Upper lobe of left lung (tissue), 6 donors: ENCODE results near the gene AMDHD2. TPM values are rescaled to one million over a fixed set of nuclear protein-coding genes. Genes with fewer than 3 reads are reported as not detected.
"Not testable (repeated sequence)": the region's sequence is repeated elsewhere in the genome, so short reads cannot be mapped to it uniquely, and the experiment has no call there.

Experiments used
- ATAC-seq, 2 donors: fragments of 200-7000 bp; cut with Tn5 transposase; one replicate each; pipeline ENCODE4 v1.9.1; 2022; ENCODE audit warnings: mild to moderate bottlenecking in 2 of 2, moderate library complexity in 2 of 2; ENCODE audit not compliant: low FRiP score in 2 of 2
- DNase-seq, 2 donors: peaks; one replicate each; pipeline ENCODE4 v3.0.0-alpha.2; 2019 to 2020
- H3K27ac ChIP-seq, 4 donors: fragments of 200-600 bp; sonication (generic); one replicate each; pipeline ENCODE4 v1.5.1; 2016 to 2019
- H3K27me3 ChIP-seq, 4 donors: fragments of 200-600 bp; sonication (generic); one replicate each; pipeline ENCODE4 v1.5.1; 2017 to 2019
- H3K36me3 ChIP-seq, 4 donors: fragments of 200-600 bp; sonication (generic); one replicate each; pipeline ENCODE4 v1.5.1; 2016 to 2019
- H3K4me1 ChIP-seq, 4 donors: fragments of 200-600 bp; sonication (generic); one replicate each; pipeline ENCODE4 v1.5.1; 2018 to 2019
- H3K4me3 ChIP-seq, 4 donors: fragments of 200-600 bp; sonication (generic); one replicate each; pipeline ENCODE4 v1.5.1; 2017 to 2019; ENCODE audit warnings: mild to moderate bottlenecking in 2 of 4, moderate library complexity in 1 of 4
- H3K9me3 ChIP-seq, 4 donors: fragments of 200-600 bp; sonication (generic); one replicate each; pipeline ENCODE4 v1.5.1; 2018 to 2019
- CTCF ChIP-seq, 6 experiments: fragments of 450-650 bp in 4 of 6; fragments of 200-600 bp in 2 of 6; sonication (generic) in 2 of 6; IDR thresholded peaks; one replicate each; pipeline ENCODE4 v1.5.1; 2016 to 2019; ENCODE audit warnings: antibody characterized with exemption in 6 of 6
- EP300 ChIP-seq, 4 donors: sonication (generic); formaldehyde crosslinking; IDR thresholded peaks; one replicate each; pipeline ENCODE4 v1.5.1; 2017; ENCODE audit warnings: antibody characterized with exemption in 4 of 4, control low read depth in 2 of 4
- POLR2A ChIP-seq, 4 donors: fragments of 450-650 bp; IDR thresholded peaks; one replicate each; pipeline ENCODE4 v1.5.1; 2016 to 2017; ENCODE audit warnings: antibody characterized with exemption in 4 of 4, mild to moderate bottlenecking in 2 of 4
- POLR2AphosphoS5 ChIP-seq, 2 donors: sonication (generic); formaldehyde crosslinking; IDR thresholded peaks; one replicate each; pipeline ENCODE4 v1.5.1; 2017; ENCODE audit warnings: antibody characterized with exemption in 2 of 2
- WGBS, 2 donors: methylation state at CpG; one replicate each; pipeline ENCODE4 v1.1.5; 2017 to 2018; 5-methylcytosine and 5-hydroxymethylcytosine counted together
- total RNA-seq, 6 donors: library from RNA; depleted of rRNA in 4 of 6; stranded (reverse); fragments of >200 nt in 4 of 6; gene quantifications; one replicate each; pipeline versions ENCODE4 v1.1.0 to v1.2.1, GENCODE V29; 2016 to 2021
- donor health status: DM: no; HTN: no; CAD: no; lungs with moderate emphysema.
- donor health status: DM: no; HTN: yes; CAD: no; lungs with severe emphysema.

Gene AMDHD2
- total RNA-seq, 6 donors from 2014 or later, result 33.0 to 126 (median 68.4) TPM

GRCh38 chr16:2531371-2531695 lies 11.2 kb downstream of the AMDHD2 start, which contains the start of gene CEMP1:
Gene CEMP1, minus strand, starts transcription at chr16:2531408. Its CDS starts 335 bp downstream, at chr16:2531073.
- DNase-seq, result no peak
- H3K27me3 ChIP-seq, result no peaks in the 10 kb centered on the region
- no peak for ATAC-seq
- no peaks in the 10 kb centered on the region for H3K9me3 ChIP-seq
- H3K36me3 ChIP-seq, result peaks cover 7 to 39% (median 30%) of the 10 kb centered on the region in 4 donors
- peak within 1 kb of the TSS; percentile 95 to 100 (median 98) for H3K27ac ChIP-seq
- 16 to 35% methylated on average over 8 to 11 of the region's 11 CpGs for WGBS, 2 donors
- peak within 1 kb of the TSS; percentile 70 to 84 (median 74) for H3K4me3 ChIP-seq
- H3K4me1 ChIP-seq, result peaks cover 12 to 47% (median 19%) of the 10 kb centered on the region in 4 donors
- TF ChIP-seq POLR2A (IDR thresholded peaks at IDR 0.05) (no peak), POLR2AphosphoS5 (IDR thresholded peaks at IDR 0.05) (no peak), CTCF (IDR thresholded peaks at IDR 0.05) (no peak)

- peak; percentile 99 for DNase-seq
- 0 to 1% methylated on average over 18 to 69 of the region's 84 CpGs for WGBS, 2 donors
- peaks cover 7 to 33% (median 28%) of the 10 kb centered on the region in 4 donors for H3K36me3 ChIP-seq
- no peaks in the 10 kb centered on the region for H3K27me3 ChIP-seq
- TF ChIP-seq EP300 (IDR thresholded peaks at IDR 0.05) (peak in 1 of 4 donors; percentile 46), CTCF (IDR thresholded peaks at IDR 0.05) (no peak), POLR2AphosphoS5 (IDR thresholded peaks at IDR 0.05) (peak; percentile 70 to 88), POLR2A (IDR thresholded peaks at IDR 0.05) (peak in 2 of 4 donors; percentile 41 to 79)
- H3K9me3 ChIP-seq, result no peaks in the 10 kb centered on the region
- H3K4me1 ChIP-seq, result peaks cover 18 to 48% (median 22%) of the 10 kb centered on the region in 4 donors
- peak overlapping the region; percentile 70 to 84 (median 74) for H3K4me3 ChIP-seq
- peak overlapping the region; percentile 95 to 100 (median 98) for H3K27ac ChIP-seq
- ATAC-seq, result peak; percentile 95 to 97
Measured at GRCh38 chr16:2531696-2532493, 11.7 kb downstream of the AMDHD2 start.

- H3K9me3 ChIP-seq, result no peaks in the 10 kb centered on the region
- peak overlapping the region; percentile 70 to 84 (median 74) for H3K4me3 ChIP-seq
- WGBS, 2 donors, result 0 to 2% methylated on average over 28 to 30 of the region's 37 CpGs
- DNase-seq, result peak; percentile 90 to 92
- no peaks in the 10 kb centered on the region for H3K27me3 ChIP-seq
- TF ChIP-seq POLR2A (IDR thresholded peaks at IDR 0.05) (peak in 1 of 4 donors; percentile 71), POLR2AphosphoS5 (IDR thresholded peaks at IDR 0.05) (peak; percentile 24 to 68), EP300 (IDR thresholded peaks at IDR 0.05) (no peak), CTCF (IDR thresholded peaks at IDR 0.05) (peak in 2 of 6 experiments; percentile 9 to 10)
- peak overlapping the region; percentile 95 to 100 (median 98) for H3K27ac ChIP-seq
- ATAC-seq, result peak; percentile 9 to 77
- H3K4me1 ChIP-seq, result peaks cover 21 to 46% (median 24%) of the 10 kb centered on the region in 4 donors
- H3K36me3 ChIP-seq, result peaks cover 7 to 27% (median 23%) of the 10 kb centered on the region in 4 donors
Measured at GRCh38 chr16:2532494-2533141, 12.4 kb downstream of the AMDHD2 start.

GRCh38 chr16:2533142-2533755 lies 13.1 kb downstream of the AMDHD2 start:
- DNase-seq, H3K9me3 ChIP-seq, H3K27me3 ChIP-seq, ATAC-seq: not testable (repeated sequence)
- peak overlapping the region; percentile 70 to 84 (median 74) for H3K4me3 ChIP-seq
- peaks cover 21 to 45% (median 24%) of the 10 kb centered on the region in 4 donors for H3K4me1 ChIP-seq
- peaks cover 7 to 20% (median 16%) of the 10 kb centered on the region in 4 donors for H3K36me3 ChIP-seq
- 29 to 44% methylated on average over 15 to 16 of the region's 16 CpGs for WGBS, 2 donors
- peak overlapping the region; percentile 95 to 100 (median 98) for H3K27ac ChIP-seq

GRCh38 chr16:2533912-2534311 lies 13.7 kb downstream of the AMDHD2 start:
- ATAC-seq, result no peak
- peak in 1 of 2 donors; percentile 24 for DNase-seq
- WGBS, 2 donors, result 86 to 87% methylated on average over 11 of the region's 11 CpGs
- no peaks in the 10 kb centered on the region for H3K27me3 ChIP-seq
- H3K4me3 ChIP-seq, result no peak overlapping the region
- H3K27ac ChIP-seq, result peak overlapping the region in 1 of 4 donors; percentile 4
- peaks cover 23 to 50% (median 26%) of the 10 kb centered on the region in 4 donors for H3K4me1 ChIP-seq
- TF ChIP-seq EP300 (IDR thresholded peaks at IDR 0.05), result no peak
- H3K36me3 ChIP-seq, result peaks cover 5 to 14% (median 10%) of the 10 kb centered on the region in 4 donors
- H3K9me3 ChIP-seq, result no peaks in the 10 kb centered on the region

GRCh38 chr16:2534335-2534734 lies 14.2 kb downstream of the AMDHD2 start:
- ATAC-seq, H3K36me3 ChIP-seq, H3K27ac ChIP-seq, H3K27me3 ChIP-seq, H3K9me3 ChIP-seq, DNase-seq, H3K4me3 ChIP-seq: not testable (repeated sequence)
- H3K4me1 ChIP-seq, result peaks cover 27 to 54% (median 30%) of the 10 kb centered on the region in 4 donors
- WGBS, 2 donors, result 83 to 91% methylated on average over 5 of the region's 5 CpGs
